ENCODE results near the gene APOBR. TPM values are rescaled to one million over a fixed set of nuclear protein-coding genes. Genes with fewer than 3 reads are reported as not detected.

Gene APOBR
- total and polyA plus RNA-seq, 3 experiments from 2014 or later, result 4.9 to 8.0 (median 7.7) TPM

GRCh38 chr16:28534542-28535373, 40.3 kb downstream of the APOBR start:
- peaks cover 0 to 7% (median 0%) of the 10 kb centered on the region in 3 donors for H3K36me3 Mint-ChIP-seq
- Histone ChIP-seq H3K36me3 (ENCODE audit: insufficient read depth, low read length) (no peaks in the 10 kb centered on the region), H3K9me3 (ENCODE audit: low read length) (no peaks in the 10 kb centered on the region), H3K27me3 (ENCODE audit: insufficient read depth, low read length, poor library complexity, severe bottlenecking) (no peaks in the 10 kb centered on the region), H3K27ac (ENCODE audit: low read depth, low read length) (peak overlapping the region; percentile 7), H3K4me1 (ENCODE audit: insufficient read depth, low read length) (peaks cover 17% of the 10 kb centered on the region), H3K4me3 (ENCODE audit: low read length) (peak overlapping the region; percentile 35)
- H3K9me3 Mint-ChIP-seq, result no peaks in the 10 kb centered on the region
- ChIA-PET CTCF (interaction anchor here (1.0 kb wide), 1 partner anchor 19 kb away, joined by 3 read pairs; the partner anchor contains the start of gene SGF29), POLR2A (interaction anchor here (0.8 to 1.1 kb wide), 3 partner anchors 40 to 325 kb away, joined by 3 to 12 read pairs (median 3); partner anchors contain the start of gene APOBR)
- H3K27ac Mint-ChIP-seq, result peak overlapping the region; percentile 37 to 96 (median 90)
- DNase-seq, result peak in 2 of 5 donors; percentile 20 to 34
- peaks cover 39 to 53% (median 45%) of the 10 kb centered on the region in 3 donors for H3K4me1 Mint-ChIP-seq
- H3K4me3 Mint-ChIP-seq, result peak overlapping the region in 6 of 7 donors; percentile 64 to 86 (median 68)
- peaks cover 0 to 3% of the 10 kb centered on the region in 2 donors for H3K27me3 Mint-ChIP-seq

GRCh38 chr16:28537076-28537475, 42.6 kb downstream of the APOBR start:
- H3K36me3 ChIP-seq (ENCODE audit: insufficient read depth, low read length), result no peaks in the 10 kb centered on the region
- peaks cover 0 to 7% (median 0%) of the 10 kb centered on the region in 3 donors for H3K36me3 Mint-ChIP-seq
- no peak overlapping the region for H3K27ac ChIP-seq (ENCODE audit: low read depth, low read length)
- H3K4me3 Mint-ChIP-seq, result no peak overlapping the region
- peaks cover 38 to 49% (median 43%) of the 10 kb centered on the region in 3 donors for H3K4me1 Mint-ChIP-seq
- ChIA-PET CTCF (no interaction called here), POLR2A (no interaction called here)
- H3K27ac Mint-ChIP-seq, result peak overlapping the region in 4 of 8 donors; percentile 62 to 96 (median 79)
- peaks cover 17% of the 10 kb centered on the region for H3K4me1 ChIP-seq (ENCODE audit: insufficient read depth, low read length)
- no peak overlapping the region for H3K4me3 ChIP-seq (ENCODE audit: low read length)
- no peak for DNase-seq
- no peaks in the 10 kb centered on the region for H3K9me3 Mint-ChIP-seq
- H3K9me3 ChIP-seq (ENCODE audit: low read length), result no peaks in the 10 kb centered on the region
- H3K27me3 ChIP-seq (ENCODE audit: insufficient read depth, low read length, poor library complexity, severe bottlenecking), result no peaks in the 10 kb centered on the region
- peaks cover 0 to 3% of the 10 kb centered on the region in 2 donors for H3K27me3 Mint-ChIP-seq

GRCh38 chr16:28537964-28538732, 43.7 kb downstream of the APOBR start:
- POLR2A ChIA-PET, result no interaction called here

GRCh38 chr16:28538733-28539596, 44.5 kb downstream of the APOBR start, which contains the start of gene NUPR1:
TSS of gene NUPR1 (minus strand) at chr16:28538974. CDS start at chr16:28538907, 67 bp downstream.
- Mint-ChIP-seq H3K27me3 (peaks cover 0 to 3% of the 10 kb centered on the region in 2 donors), H3K27ac (peak within 1 kb of the TSS in 6 of 8 donors; percentile 47 to 96 (median 69)), H3K36me3 (peaks cover 0 to 7% (median 0%) of the 10 kb centered on the region in 3 donors), H3K9me3 (no peaks in the 10 kb centered on the region), H3K4me1 (peaks cover 32 to 42% (median 34%) of the 10 kb centered on the region in 3 donors), H3K4me3 (peak within 1 kb of the TSS in 1 of 7 donors; percentile 28)
- H3K4me1 ChIP-seq (ENCODE audit: insufficient read depth, low read length), result peaks cover 13% of the 10 kb centered on the region
- DNase-seq, result no peak
- H3K27me3 ChIP-seq (ENCODE audit: insufficient read depth, low read length, poor library complexity, severe bottlenecking), result no peaks in the 10 kb centered on the region
- H3K27ac ChIP-seq (ENCODE audit: low read depth, low read length), result peak within 1 kb of the TSS; percentile 16
- H3K4me3 ChIP-seq (ENCODE audit: low read length), result no peak within 1 kb of the TSS
- no peaks in the 10 kb centered on the region for H3K36me3 ChIP-seq (ENCODE audit: insufficient read depth, low read length)
- no peaks in the 10 kb centered on the region for H3K9me3 ChIP-seq (ENCODE audit: low read length)
- CTCF ChIA-PET, result no interaction called here
- POLR2A ChIA-PET, result no interaction called here

More at GRCh38 chr16:28537964-28538732, 43.7 kb downstream of the APOBR start:
- H3K4me1 ChIP-seq (ENCODE audit: insufficient read depth, low read length), result peaks cover 17% of the 10 kb centered on the region
- H3K9me3 ChIP-seq (ENCODE audit: low read length), result no peaks in the 10 kb centered on the region
- no peak for DNase-seq
- peaks cover 0 to 7% (median 0%) of the 10 kb centered on the region in 3 donors for H3K36me3 Mint-ChIP-seq
- CTCF ChIA-PET, result no interaction called here
- peak overlapping the region; percentile 16 for H3K27ac ChIP-seq (ENCODE audit: low read depth, low read length)
- H3K4me3 ChIP-seq (ENCODE audit: low read length), result no peak overlapping the region
- H3K9me3 Mint-ChIP-seq, result no peaks in the 10 kb centered on the region
- peaks cover 35 to 50% (median 41%) of the 10 kb centered on the region in 3 donors for H3K4me1 Mint-ChIP-seq
- H3K36me3 ChIP-seq (ENCODE audit: insufficient read depth, low read length), result no peaks in the 10 kb centered on the region
- peak overlapping the region in 4 of 8 donors; percentile 56 to 96 (median 76) for H3K27ac Mint-ChIP-seq
- H3K27me3 ChIP-seq (ENCODE audit: insufficient read depth, low read length, poor library complexity, severe bottlenecking), result no peaks in the 10 kb centered on the region
- H3K27me3 Mint-ChIP-seq, result peaks cover 0 to 3% of the 10 kb centered on the region in 2 donors
- H3K4me3 Mint-ChIP-seq, result peak overlapping the region in 1 of 7 donors; percentile 28

GRCh38 chr16:28540346-28540745, 45.9 kb downstream of the APOBR start:
- ChIA-PET POLR2A (interaction anchor here (0.6 kb wide), 1 partner anchor 26 kb away, joined by 5 read pairs; no protein-coding TSS in a partner anchor), CTCF (interaction anchor here (1.5 kb wide), 1 partner anchor 10 kb away, joined by 3 read pairs; no protein-coding TSS in a partner anchor)
- Mint-ChIP-seq H3K9me3 (no peaks in the 10 kb centered on the region), H3K27me3 (peaks cover 0 to 3% of the 10 kb centered on the region in 2 donors), H3K36me3 (no peaks in the 10 kb centered on the region), H3K4me3 (no peak overlapping the region), H3K27ac (peak overlapping the region in 1 of 8 donors; percentile 95), H3K4me1 (peaks cover 18 to 29% (median 20%) of the 10 kb centered on the region in 3 donors)
- Histone ChIP-seq H3K27ac (ENCODE audit: low read depth, low read length) (no peak overlapping the region), H3K4me3 (ENCODE audit: low read length) (no peak overlapping the region), H3K4me1 (ENCODE audit: insufficient read depth, low read length) (no peaks in the 10 kb centered on the region), H3K36me3 (ENCODE audit: insufficient read depth, low read length) (no peaks in the 10 kb centered on the region), H3K9me3 (ENCODE audit: low read length) (no peaks in the 10 kb centered on the region), H3K27me3 (ENCODE audit: insufficient read depth, low read length, poor library complexity, severe bottlenecking) (no peaks in the 10 kb centered on the region)
- DNase-seq, result no peak

- no peak overlapping the region for H3K27ac ChIP-seq (ENCODE audit: low read depth, low read length)
- no peaks in the 10 kb centered on the region for H3K9me3 Mint-ChIP-seq
- H3K4me3 Mint-ChIP-seq, result no peak overlapping the region
- H3K4me1 ChIP-seq (ENCODE audit: insufficient read depth, low read length), result no peaks in the 10 kb centered on the region
- no peaks in the 10 kb centered on the region for H3K36me3 ChIP-seq (ENCODE audit: insufficient read depth, low read length)
- peaks cover 0 to 5% of the 10 kb centered on the region in 2 donors for H3K27me3 Mint-ChIP-seq
- H3K4me1 Mint-ChIP-seq, result peaks cover 7 to 14% (median 8%) of the 10 kb centered on the region in 3 donors
- no peak overlapping the region for H3K4me3 ChIP-seq (ENCODE audit: low read length)
- no peaks in the 10 kb centered on the region for H3K27me3 ChIP-seq (ENCODE audit: insufficient read depth, low read length, poor library complexity, severe bottlenecking)
- H3K27ac Mint-ChIP-seq, result no peak overlapping the region
- H3K9me3 ChIP-seq (ENCODE audit: low read length), result no peaks in the 10 kb centered on the region
- CTCF ChIA-PET, result no interaction called here
- H3K36me3 Mint-ChIP-seq, result no peaks in the 10 kb centered on the region
- no peak for DNase-seq
- POLR2A ChIA-PET, result no interaction called here
Observed at GRCh38 chr16:28542646-28543045, 48.2 kb downstream of the APOBR start.

- peak overlapping the region in 1 of 8 donors; percentile 38 for H3K27ac Mint-ChIP-seq
- Histone ChIP-seq H3K4me3 (ENCODE audit: low read length) (no peak overlapping the region), H3K4me1 (ENCODE audit: insufficient read depth, low read length) (no peaks in the 10 kb centered on the region), H3K27me3 (ENCODE audit: insufficient read depth, low read length, poor library complexity, severe bottlenecking) (no peaks in the 10 kb centered on the region), H3K9me3 (ENCODE audit: low read length) (no peaks in the 10 kb centered on the region), H3K27ac (ENCODE audit: low read depth, low read length) (no peak overlapping the region), H3K36me3 (ENCODE audit: insufficient read depth, low read length) (no peaks in the 10 kb centered on the region)
- H3K36me3 Mint-ChIP-seq, result no peaks in the 10 kb centered on the region
- peaks cover 0 to 4% of the 10 kb centered on the region in 2 donors for H3K27me3 Mint-ChIP-seq
- peaks cover 3 to 10% (median 4%) of the 10 kb centered on the region in 3 donors for H3K4me1 Mint-ChIP-seq
- H3K9me3 Mint-ChIP-seq, result no peaks in the 10 kb centered on the region
- H3K4me3 Mint-ChIP-seq, result no peak overlapping the region
- CTCF ChIA-PET, result no interaction called here
- POLR2A ChIA-PET, result no interaction called here
- peak in 1 of 5 donors; percentile 22 for DNase-seq
Observed at GRCh38 chr16:28543072-28543471, 48.6 kb downstream of the APOBR start.
